Hepatocyte (in vitro differentiated cells): ENCODE data around the gene FBXO47. TPM values are rescaled to one million over a fixed set of nuclear protein-coding genes. Genes with fewer than 3 reads are reported as not detected.
"Not testable (repeated sequence)": the region's sequence is repeated elsewhere in the genome, so short reads cannot be mapped to it uniquely, and the experiment has no call there.

Source experiments
- DNase-seq: peaks from one replicate; pipeline ENCODE4 v3.0.0-alpha.2; 2016; ENCODE audit warnings: low spot score
- H2AFZ ChIP-seq: fragments of 200-600 bp; sonication (generic); 2 replicates; pipeline ENCODE4 v1.6.0; 2016; ENCODE audit warnings: antibody characterized with exemption, mild to moderate bottlenecking
- H3K27ac ChIP-seq: fragments of 200-600 bp; sonication (generic); 2 replicates; pipeline ENCODE4 v1.5.1; 2016; ENCODE audit warnings: mild to moderate bottlenecking
- H3K27me3 ChIP-seq: fragments of 200-600 bp; sonication (generic); 2 replicates; pipeline ENCODE4 v1.6.1; 2016
- H3K36me3 ChIP-seq: fragments of 200-600 bp; sonication (generic); replicated peaks from 2 replicates; pipeline ENCODE4 v1.5.1; 2016; ENCODE audit warnings: low read depth; ENCODE audit not compliant: insufficient read depth
- H3K4me1 ChIP-seq: fragments of 200-600 bp; sonication (generic); 2 replicates; pipeline ENCODE4 v1.5.1; 2016; ENCODE audit warnings: mild to moderate bottlenecking, moderate library complexity; ENCODE audit not compliant: insufficient read depth
- H3K4me2 ChIP-seq: fragments of 200-600 bp; sonication (generic); 2 replicates; pipeline ENCODE4 v1.6.0; 2016
- H3K4me3 ChIP-seq: fragments of 200-600 bp; sonication (generic); 2 replicates; pipeline ENCODE4 v1.5.1; 2016; ENCODE audit warnings: mild to moderate bottlenecking
- H3K79me2 ChIP-seq: fragments of 200-600 bp; sonication (generic); 2 replicates; pipeline ENCODE4 v1.6.0; 2017; ENCODE audit warnings: mild to moderate bottlenecking
- H3K9me2 ChIP-seq: fragments of 200-600 bp; sonication (generic); replicated peaks from 2 replicates; pipeline ENCODE4 v1.6.0; 2017; ENCODE audit warnings: mild to moderate bottlenecking; ENCODE audit not compliant: insufficient read depth
- H3K9me3 ChIP-seq: fragments of 200-600 bp; sonication (generic); 2 replicates; pipeline ENCODE4 v1.5.1; 2016; ENCODE audit warnings: low read depth, mild to moderate bottlenecking
- H4K20me1 ChIP-seq: fragments of 200-600 bp; sonication (generic); 2 replicates; pipeline ENCODE4 v1.6.0; 2016; ENCODE audit warnings: mild to moderate bottlenecking; ENCODE audit not compliant: insufficient read depth, poor library complexity, severe bottlenecking
- EZH2 ChIP-seq: fragments of 200-600 bp; sonication (generic); IDR thresholded peaks from 2 replicates; pipeline ENCODE4 v1.6.1; 2016; ENCODE audit warnings: antibody characterized with exemption, mild to moderate bottlenecking, borderline replicate concordance
- EZH2phosphoT487 ChIP-seq: fragments of 200-600 bp; sonication (generic); IDR thresholded peaks from one replicate; pipeline ENCODE4 v1.6.1; 2018; ENCODE audit warnings: antibody characterized with exemption, mild to moderate bottlenecking, low read depth, moderate library complexity; ENCODE audit not compliant: unreplicated experiment, severe bottlenecking
- WGBS: methylation state at CpG from one replicate; pipeline ENCODE4 v1.1.6; 2016; ENCODE audit warnings: low lambda C conversion rate; ENCODE audit errors: missing lambda C conversion rate; 5-methylcytosine and 5-hydroxymethylcytosine counted together
- polyA plus RNA-seq: library from polyadenylated mRNA; unstranded; fragments of >200 nt; fragmentation: Nextera tagmentation; extraction: Ambion mirVana; gene quantifications from 2 replicates; pipeline ENCODE4 v1.2.1, GENCODE V29; 2016
- total RNA-seq: library from RNA; depleted of rRNA; stranded (reverse); fragments of >200 nt; gene quantifications from 2 replicates; pipeline ENCODE4 v1.2.3, GENCODE V29; 2014
- TF ChIP-seq, protein P1 (sequence below): fragments of 200-600 bp; sonication (generic); IDR thresholded peaks from 2 replicates; pipeline ENCODE4 v1.5.1; 2016; ENCODE audit warnings: antibody characterized with exemption, mild to moderate bottlenecking; ENCODE audit not compliant: poor library complexity

FBXO47 gene
- total and polyA plus RNA-seq, 2 experiments from 2014 or later: not detected

DNA sequence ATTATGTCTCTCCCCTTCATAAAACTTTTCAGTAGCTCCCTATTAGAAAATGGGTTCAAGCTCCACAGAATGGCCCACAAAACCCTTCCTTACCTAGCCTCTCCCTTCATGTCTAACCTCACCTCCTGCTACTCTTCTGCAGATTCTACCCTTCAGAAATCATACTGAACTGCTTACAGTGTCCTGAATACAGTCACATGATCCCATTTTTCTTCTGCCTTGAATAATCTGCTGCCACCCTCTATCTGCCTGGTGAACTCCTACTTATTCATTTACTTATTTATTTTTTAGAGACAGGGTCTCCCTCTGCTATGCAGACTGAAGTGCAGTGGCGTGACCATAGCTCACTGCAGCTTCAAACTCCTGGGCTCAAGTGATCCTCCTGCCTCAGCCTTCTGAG is 26.8 kb downstream of the FBXO47 start:
- no peak overlapping the region for H3K4me2 ChIP-seq
- no peaks in the 10 kb centered on the region for H3K36me3 ChIP-seq
- H3K27ac ChIP-seq: no peak overlapping the region
- H2AFZ ChIP-seq: no peak overlapping the region
- no peak overlapping the region for H3K4me3 ChIP-seq
- H3K27me3 ChIP-seq: peaks cover 16% of the 10 kb centered on the region
- H3K9me2 ChIP-seq: no peaks in the 10 kb centered on the region
- TF ChIP-seq, protein P1, sequence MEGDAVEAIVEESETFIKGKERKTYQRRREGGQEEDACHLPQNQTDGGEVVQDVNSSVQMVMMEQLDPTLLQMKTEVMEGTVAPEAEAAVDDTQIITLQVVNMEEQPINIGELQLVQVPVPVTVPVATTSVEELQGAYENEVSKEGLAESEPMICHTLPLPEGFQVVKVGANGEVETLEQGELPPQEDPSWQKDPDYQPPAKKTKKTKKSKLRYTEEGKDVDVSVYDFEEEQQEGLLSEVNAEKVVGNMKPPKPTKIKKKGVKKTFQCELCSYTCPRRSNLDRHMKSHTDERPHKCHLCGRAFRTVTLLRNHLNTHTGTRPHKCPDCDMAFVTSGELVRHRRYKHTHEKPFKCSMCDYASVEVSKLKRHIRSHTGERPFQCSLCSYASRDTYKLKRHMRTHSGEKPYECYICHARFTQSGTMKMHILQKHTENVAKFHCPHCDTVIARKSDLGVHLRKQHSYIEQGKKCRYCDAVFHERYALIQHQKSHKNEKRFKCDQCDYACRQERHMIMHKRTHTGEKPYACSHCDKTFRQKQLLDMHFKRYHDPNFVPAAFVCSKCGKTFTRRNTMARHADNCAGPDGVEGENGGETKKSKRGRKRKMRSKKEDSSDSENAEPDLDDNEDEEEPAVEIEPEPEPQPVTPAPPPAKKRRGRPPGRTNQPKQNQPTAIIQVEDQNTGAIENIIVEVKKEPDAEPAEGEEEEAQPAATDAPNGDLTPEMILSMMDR: no peak
- no peak for TF ChIP-seq EZH2
- TF ChIP-seq EZH2phosphoT487: no peak
- no peak for DNase-seq
- no peaks in the 10 kb centered on the region for H3K9me3 ChIP-seq
- H3K4me1 ChIP-seq: no peaks in the 10 kb centered on the region
- H3K79me2 ChIP-seq: no peaks in the 10 kb centered on the region
- WGBS: 79% methylated on average over 1 of the region's 1 CpG
- H4K20me1 ChIP-seq: no peaks in the 10 kb centered on the region

DNA sequence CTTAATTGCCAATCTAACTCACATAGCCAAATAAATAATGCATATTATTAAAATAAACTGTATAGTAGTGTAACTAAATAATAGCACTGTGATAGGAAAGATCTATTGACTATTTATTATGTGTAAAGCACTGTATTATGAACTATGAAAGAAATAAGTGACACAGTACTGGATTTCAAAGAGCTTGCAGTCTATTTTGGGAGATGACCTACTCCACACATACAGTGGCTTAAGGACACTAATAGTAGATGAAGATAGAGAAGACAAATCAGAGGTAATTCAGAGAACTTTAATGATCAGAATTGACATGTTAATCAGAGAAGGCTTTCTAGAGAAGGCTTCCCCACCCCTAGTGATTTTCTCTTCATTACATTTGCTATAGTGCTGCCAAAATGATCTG is 27.2 kb downstream of the FBXO47 start:
- H2AFZ ChIP-seq: no peak overlapping the region
- no peak for DNase-seq
- TF ChIP-seq EZH2 (no peak), EZH2phosphoT487 (no peak)
- TF ChIP-seq, protein P1: no peak

DNA sequence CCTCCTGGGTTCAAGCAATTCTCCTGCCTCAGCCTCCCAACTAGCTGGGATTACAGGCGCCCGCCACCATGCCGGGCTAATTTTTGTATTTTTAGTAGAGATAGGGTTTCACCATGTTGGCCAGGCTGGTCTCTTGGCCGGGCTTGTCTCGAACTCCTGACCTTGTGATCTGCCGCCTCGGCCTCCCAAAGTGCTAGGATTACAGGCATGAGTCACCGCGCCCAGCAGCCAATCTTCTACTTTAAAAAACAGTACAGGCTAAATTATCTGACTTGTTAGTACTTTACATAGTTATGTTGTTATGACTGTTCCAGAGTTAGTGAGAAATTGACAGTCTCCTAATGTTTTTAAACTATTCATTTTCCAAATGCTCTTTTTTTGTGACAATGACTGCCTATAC is 33.2 kb downstream of the FBXO47 start:
- H3K4me2 ChIP-seq, H3K9me2 ChIP-seq, H3K27ac ChIP-seq, H3K79me2 ChIP-seq, H3K9me3 ChIP-seq, H3K4me1 ChIP-seq, H2AFZ ChIP-seq, H4K20me1 ChIP-seq, H3K4me3 ChIP-seq, DNase-seq, H3K36me3 ChIP-seq: not testable (repeated sequence)
- 83% methylated on average over 9 of the region's 9 CpGs for WGBS
- H3K27me3 ChIP-seq: peaks cover 17% of the 10 kb centered on the region

More for the DNA sequence above, 27.2 kb downstream of the FBXO47 start:
- Histone ChIP-seq H3K27me3 (peaks cover 17% of the 10 kb centered on the region), H3K27ac (no peak overlapping the region), H4K20me1 (no peaks in the 10 kb centered on the region), H3K36me3 (no peaks in the 10 kb centered on the region), H3K79me2 (no peaks in the 10 kb centered on the region), H3K4me3 (no peak overlapping the region), H3K9me2 (no peaks in the 10 kb centered on the region), H3K4me1 (no peaks in the 10 kb centered on the region), H3K4me2 (no peak overlapping the region), H3K9me3 (no peaks in the 10 kb centered on the region)

DNA sequence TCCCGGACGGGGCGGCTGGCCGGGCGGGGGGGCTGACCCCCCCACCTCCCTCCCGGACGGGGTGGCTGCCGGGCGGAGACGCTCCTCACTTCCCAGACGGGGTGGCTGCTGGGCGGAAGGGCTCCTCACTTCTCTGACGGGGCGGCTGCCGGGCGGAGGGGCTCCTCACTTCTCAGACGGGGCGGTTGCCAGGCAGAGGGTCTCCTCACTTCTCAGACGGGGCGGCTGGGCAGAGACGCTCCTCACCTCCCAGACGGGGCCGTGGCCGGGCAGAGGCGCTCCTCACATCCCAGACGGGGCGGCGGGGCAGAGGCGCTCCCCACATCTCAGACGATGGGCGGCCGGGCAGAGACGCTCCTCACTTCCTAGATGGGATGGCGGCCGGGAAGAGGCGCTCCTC is 36.4 kb downstream of the FBXO47 start:
- H3K4me2 ChIP-seq, H3K4me1 ChIP-seq, DNase-seq, H3K4me3 ChIP-seq, H3K9me3 ChIP-seq, H3K9me2 ChIP-seq, H3K27ac ChIP-seq, H3K36me3 ChIP-seq, H4K20me1 ChIP-seq, H3K27me3 ChIP-seq, H3K79me2 ChIP-seq, H2AFZ ChIP-seq: not testable (repeated sequence)
- WGBS: 100% methylated on average over 1 of the region's 36 CpGs
